GM15510 (cell line): ENCODE measurements around the gene ELP4.

ENCODE experiments used
- POLR2A ChIP-seq: IDR thresholded peaks from 3 replicates; pipeline ENCODE4 v1.6.1; 2011; ENCODE audit warnings: borderline replicate concordance; ENCODE audit not compliant: insufficient read length; ENCODE audit errors: extremely low read depth

Gene ELP4

DNA sequence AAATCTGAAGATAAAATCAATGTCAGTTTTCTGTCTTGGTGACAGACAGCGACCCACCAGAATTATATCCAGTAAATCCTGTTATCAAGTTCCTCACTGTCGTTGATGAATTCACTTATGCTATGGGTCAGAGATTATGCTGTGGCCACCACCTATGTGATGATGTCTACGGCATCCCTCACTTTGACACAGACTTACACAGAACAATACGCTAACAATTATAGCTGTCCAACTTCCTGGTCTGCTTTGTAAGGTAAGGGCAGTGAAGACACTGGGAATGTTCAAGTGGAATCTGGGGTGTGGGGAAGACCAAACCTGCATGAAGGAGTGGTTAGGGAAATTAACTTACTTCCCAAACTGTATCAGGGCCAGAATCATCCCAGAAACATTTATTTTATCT is 320.8 kb downstream of the ELP4 start:
- TF ChIP-seq POLR2A = no peak

DNA sequence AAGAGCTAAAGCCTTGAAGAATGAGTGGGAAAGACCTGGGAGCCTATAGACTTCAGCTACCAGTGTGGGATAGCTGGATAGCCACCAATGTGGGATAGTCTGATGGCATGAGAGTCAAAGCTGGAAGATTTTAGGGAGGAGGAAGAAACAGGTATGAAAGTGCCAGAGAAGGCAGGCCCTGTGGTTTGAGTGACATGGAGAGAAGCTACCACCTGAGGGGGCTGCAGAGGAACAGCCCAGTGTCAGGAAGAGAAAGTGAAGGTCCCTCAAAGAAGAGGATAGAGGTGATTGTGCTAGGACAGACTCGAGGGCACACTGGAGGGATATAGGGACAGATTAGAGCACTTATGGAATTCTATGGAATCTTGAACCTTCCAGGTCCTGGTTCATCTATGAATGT is 324.7 kb downstream of the ELP4 start:
- TF ChIP-seq POLR2A = no peak
